Stomach (tissue), 4 donors: ENCODE measurements around the gene DNAJB1.

ENCODE experiments used
- CTCF ChIP-seq, 7 experiments: fragments of 450-650 bp in 4 of 7; fragments of 200-600 bp in 3 of 7; sonication (generic) in 3 of 7; IDR thresholded peaks; one replicate each; pipeline ENCODE4 v1.5.1; 2016 to 2019; ENCODE audit warnings: antibody characterized with exemption in 7 of 7, control low read depth in 2 of 7, mild to moderate bottlenecking in 1 of 7
- EP300 ChIP-seq: sonication (generic); formaldehyde crosslinking; IDR thresholded peaks from one replicate; pipeline ENCODE4 v1.6.1; 2017; ENCODE audit warnings: antibody characterized with exemption
- POLR2A ChIP-seq, 4 donors: fragments of 450-650 bp; IDR thresholded peaks; one replicate each; pipeline ENCODE4 v1.6.1; 2016; ENCODE audit warnings: antibody characterized with exemption in 4 of 4, control low read depth in 2 of 4, mild to moderate bottlenecking in 1 of 4, moderate library complexity in 1 of 4
- POLR2AphosphoS5 ChIP-seq, 3 donors: sonication (generic); formaldehyde crosslinking; IDR thresholded peaks; one replicate each; pipeline ENCODE4 v1.6.1; 2016; ENCODE audit warnings: antibody characterized with exemption in 3 of 3

GRCh38 chr19:14567079-14567478 lies 48.9 kb upstream of the DNAJB1 start:
- TF ChIP-seq POLR2A (IDR thresholded peaks at IDR 0.05) (no peak), CTCF (IDR thresholded peaks at IDR 0.05) (no peak), EP300 (no peak), POLR2AphosphoS5 (IDR thresholded peaks at IDR 0.05) (no peak)
